Measurements from ENCODE around the gene TRIM31. TPM values are rescaled to one million over a fixed set of nuclear protein-coding genes. Genes with fewer than 3 reads are reported as not detected.
A peak's percentile ranks its signal among the peaks of the same experiment; 100 is the strongest.

TRIM31 gene
- polyA plus RNA-seq, 1 of the 3 experiments (the other 2 are of a cell fraction) = not detected

- Histone ChIP-seq H3F3A (replicated peaks; ENCODE audit: insufficient read depth) (peaks cover 6% of the 10 kb centered on the region), H3K4me3 (ENCODE audit: low read depth in 2 of 2, low read length in 1 of 2) (peak overlapping the region; percentile 37 to 64; a peak in 3 of 4 replicates), H3K4me1 (ENCODE audit: control insufficient read depth in 1 of 2, insufficient read depth in 2 of 2, low read depth in 1 of 2, low read length in 1 of 2) (peaks cover 5 to 11% of the 10 kb centered on the region in 2 experiments; a peak in 2 of 4 replicates), H3K9me2 (no peaks in the 10 kb centered on the region), H4K20me1 (ENCODE audit: insufficient read depth) (no peaks in the 10 kb centered on the region), H3K27me3 (ENCODE audit: insufficient read depth) (peaks cover 64% of the 10 kb centered on the region), H3K27ac (ENCODE audit: low read depth in 2 of 2, low read length in 1 of 2) (no peak overlapping the region), H3K36me3 (replicated peaks in 1 of 2; ENCODE audit: control insufficient read depth in 1 of 2, insufficient read depth in 2 of 2, low read length in 1 of 2) (no peaks in the 10 kb centered on the region), H3K9me3 (no peaks in the 10 kb centered on the region), H3K9ac (no peak overlapping the region), H3K79me2 (ENCODE audit: insufficient read depth) (no peaks in the 10 kb centered on the region), H2AFZ (ENCODE audit: low read depth) (0 out of 2 replicates have a peak overlapping the region, but pooled peaks have one; percentile 74), H3K4me2 (peak overlapping the region; percentile 85)
- WGBS (ENCODE audit: low lambda C conversion rate) = 32% methylated on average over 3 of the region's 3 CpGs
- POLR2A ChIA-PET = interaction anchor here (1.3 kb wide), 1 partner anchor 37 kb away, joined by 6 read pairs; the partner anchor contains the start of gene PPP1R11
- DNase-seq = no peak
- TF ChIP-seq MXI1 (IDR thresholded peaks at IDR 0.05; ENCODE audit: low read depth, low read length) = no peak
- CTCF ChIA-PET = interaction anchor here (0.6 to 8.9 kb wide), 29 partner anchors 8 to 1080 kb away, joined by 3 to 207 read pairs (median 5); partner anchors contain the start of genes TRIM31 and TRIM40
Observed at GRCh38 chr6:30103872-30104179, 9.1 kb downstream of the TRIM31 start.

- peak overlapping the region; percentile 37 to 64 for H3K4me3 ChIP-seq (ENCODE audit: low read depth in 2 of 2, low read length in 1 of 2)
- H3K27ac ChIP-seq (ENCODE audit: low read depth in 2 of 2, low read length in 1 of 2) = no peak overlapping the region
- H3K79me2 ChIP-seq (ENCODE audit: insufficient read depth) = no peaks in the 10 kb centered on the region
- ChIA-PET POLR2A (interaction anchor here (1.3 kb wide), 1 partner anchor 37 kb away, joined by 6 read pairs; the partner anchor contains the start of gene PPP1R11), CTCF (interaction anchor here (0.6 to 8.9 kb wide), 39 partner anchors 9 to 1079 kb away, joined by 3 to 207 read pairs (median 4); partner anchors contain the start of genes TRIM26, TRIM31 and TRIM40)
- peaks cover 64% of the 10 kb centered on the region for H3K27me3 ChIP-seq (ENCODE audit: insufficient read depth)
- H3K4me1 ChIP-seq (ENCODE audit: control insufficient read depth in 1 of 2, insufficient read depth in 2 of 2, low read depth in 1 of 2, low read length in 1 of 2) = peaks cover 5 to 11% of the 10 kb centered on the region in 2 experiments; a peak in 2 of 4 replicates
- no peaks in the 10 kb centered on the region for H3K36me3 ChIP-seq (replicated peaks in 1 of 2; ENCODE audit: control insufficient read depth in 1 of 2, insufficient read depth in 2 of 2, low read length in 1 of 2)
- no peaks in the 10 kb centered on the region for H3K9me3 ChIP-seq
- H3K9ac ChIP-seq = no peak overlapping the region
- H3K4me2 ChIP-seq = peak overlapping the region; percentile 85
- WGBS (ENCODE audit: low lambda C conversion rate) = 8% methylated on average over 35 of the region's 36 CpGs
- H3F3A ChIP-seq (replicated peaks; ENCODE audit: insufficient read depth) = peaks cover 6% of the 10 kb centered on the region
- TF ChIP-seq CTCF (IDR thresholded peaks at IDR 0.05) (peak; percentile 88), RAD21 (IDR thresholded peaks at IDR 0.05; ENCODE audit: low read length) (peak; percentile 80), SMC3 (IDR thresholded peaks at IDR 0.05; ENCODE audit: low read depth, low read length) (peak; percentile 72), TCF12 (IDR thresholded peaks at IDR 0.05) (no peak)
- H2AFZ ChIP-seq (ENCODE audit: low read depth) = peak overlapping the region; percentile 74
- H4K20me1 ChIP-seq (ENCODE audit: insufficient read depth) = no peaks in the 10 kb centered on the region
- DNase-seq = peak; percentile 84
- H3K9me2 ChIP-seq = no peaks in the 10 kb centered on the region
Observed at GRCh38 chr6:30102970-30103871, 9.7 kb downstream of the TRIM31 start.

GRCh38 chr6:30102414-30102969 lies 10.4 kb downstream of the TRIM31 start:
- Histone ChIP-seq H3K4me2 (peak overlapping the region; percentile 85), H3K79me2 (ENCODE audit: insufficient read depth) (no peaks in the 10 kb centered on the region), H3K36me3 (replicated peaks in 1 of 2; ENCODE audit: control insufficient read depth in 1 of 2, insufficient read depth in 2 of 2, low read length in 1 of 2) (no peaks in the 10 kb centered on the region), H4K20me1 (ENCODE audit: insufficient read depth) (no peaks in the 10 kb centered on the region), H3K4me3 (ENCODE audit: low read depth in 2 of 2, low read length in 1 of 2) (peak overlapping the region; percentile 35 to 44; a peak in 2 of 4 replicates), H3K27ac (ENCODE audit: low read depth in 2 of 2, low read length in 1 of 2) (no peak overlapping the region), H3K9ac (no peak overlapping the region), H3K27me3 (ENCODE audit: insufficient read depth) (peaks cover 65% of the 10 kb centered on the region), H2AFZ (ENCODE audit: low read depth) (peak overlapping the region; percentile 66), H3K4me1 (ENCODE audit: control insufficient read depth in 1 of 2, insufficient read depth in 2 of 2, low read depth in 1 of 2, low read length in 1 of 2) (peaks cover 5 to 11% of the 10 kb centered on the region in 2 experiments; a peak in 2 of 4 replicates), H3F3A (replicated peaks; ENCODE audit: insufficient read depth) (peaks cover 6% of the 10 kb centered on the region), H3K9me3 (no peaks in the 10 kb centered on the region), H3K9me2 (no peaks in the 10 kb centered on the region)
- WGBS (ENCODE audit: low lambda C conversion rate) = 61% methylated on average over 15 of the region's 15 CpGs
- ChIA-PET POLR2A (interaction anchor here (1.0 to 1.3 kb wide), 2 partner anchors 36 kb away, joined by 4 to 6 read pairs; partner anchors contain the start of gene PPP1R11), CTCF (interaction anchor here (0.6 to 8.9 kb wide), 33 partner anchors 9 to 452 kb away, joined by 3 to 207 read pairs (median 5); partner anchors contain the start of genes TRIM26, TRIM31 and TRIM40)
- DNase-seq = no peak
- TF ChIP-seq GATA2 (CRISPR knock-in tag; IDR thresholded peaks at IDR 0.05) (no peak), RAD21 (IDR thresholded peaks at IDR 0.05; ENCODE audit: low read length) (no peak), CHD2 (IDR thresholded peaks at IDR 0.05; ENCODE audit: low read length, partially characterized antibody) (no peak), YY1 (IDR thresholded peaks at IDR 0.05; ENCODE audit: low read depth) (no peak), FOSL2 (IDR thresholded peaks at IDR 0.05; ENCODE audit: borderline replicate concordance, low read depth) (no peak), EP300 (IDR thresholded peaks at IDR 0.05; ENCODE audit: borderline replicate concordance in 1 of 2, low read depth in 1 of 2, low read length in 1 of 2) (no peak), RFX5 (IDR thresholded peaks at IDR 0.05; ENCODE audit: low read length) (no peak), TCF12 (IDR thresholded peaks at IDR 0.05) (no peak), NFIC (IDR thresholded peaks at IDR 0.05; ENCODE audit: borderline replicate concordance) (no peak), REST (IDR thresholded peaks at IDR 0.05; ENCODE audit: low read depth, low read length) (no peak)
